Thyroid gland (tissue), 4 donors: ENCODE measurements around the gene ARL4D. TPM values are rescaled to one million over a fixed set of nuclear protein-coding genes. Genes with fewer than 3 reads are reported as not detected.

Experiments used
- DNase-seq, 2 donors: peaks; one replicate each; pipeline ENCODE4 v3.0.0-alpha.2; 2019
- H3K27ac ChIP-seq, 3 donors: fragments of 200-600 bp; sonication (generic); 1 replicate in 2 of 3; 2 replicates in 1 of 3; pipeline ENCODE4 v1.5.1; 2016 to 2019; ENCODE audit warnings: mild to moderate bottlenecking in 1 of 3, moderate library complexity in 1 of 3
- H3K27me3 ChIP-seq: fragments of 200-600 bp; sonication (generic); one replicate; pipeline ENCODE4 v1.5.1; 2019
- H3K36me3 ChIP-seq, 2 donors: fragments of 200-600 bp; sonication (generic); one replicate each; pipeline ENCODE4 v1.5.1; 2016 to 2019
- H3K4me1 ChIP-seq, 2 donors: fragments of 200-600 bp; sonication (generic); one replicate each; pipeline ENCODE4 v1.5.1; 2017 to 2019
- H3K4me3 ChIP-seq, 3 donors: fragments of 200-600 bp; sonication (generic); replicated peaks in 1 of 3; 1 replicate in 2 of 3; 2 replicates in 1 of 3; pipeline ENCODE4 v1.5.1; 2016; ENCODE audit warnings: mild to moderate bottlenecking in 1 of 3
- H3K9me3 ChIP-seq: fragments of 200-600 bp; sonication (generic); one replicate; pipeline ENCODE4 v1.5.1; 2017
- CTCF ChIP-seq, 6 experiments: fragments of 200-600 bp in 3 of 6; fragments of 450-650 bp in 3 of 6; sonication (generic) in 3 of 6; IDR thresholded peaks; one replicate each; pipeline ENCODE4 v1.5.1; 2016 to 2019; ENCODE audit warnings: antibody characterized with exemption in 6 of 6, mild to moderate bottlenecking in 2 of 6, inconsistent platforms in 1 of 6, moderate library complexity in 1 of 6
- POLR2A ChIP-seq, 2 donors: fragments of 450-650 bp; IDR thresholded peaks; one replicate each; pipeline ENCODE4 v1.6.1; 2017; ENCODE audit warnings: antibody characterized with exemption in 2 of 2, mild to moderate bottlenecking in 2 of 2, moderate library complexity in 1 of 2
- WGBS, 2 donors: methylation state at CpG; one replicate each; pipeline ENCODE4 v1.1.5; 2017; 5-methylcytosine and 5-hydroxymethylcytosine counted together
- intact Hi-C: fragments of 100-400 bp; cut with DNase I; formaldehyde crosslinking; loops from one replicate; pipeline ENCODE4 v1.15.1; 2023
- total RNA-seq, 4 donors: library from RNA; depleted of rRNA; stranded (reverse); fragments of >200 nt; gene quantifications; one replicate each; pipeline ENCODE4 v1.2.3, GENCODE V29; 2016

The ARL4D gene
- total RNA-seq, 4 donors from 2014 or later, result 32.8 to 57.4 (median 48.9) TPM

- peak; percentile 87 to 88 for DNase-seq
- peak overlapping the region in 1 of 3 donors; percentile 41 for H3K4me3 ChIP-seq
- peak overlapping the region; percentile 96 to 100 (median 99) for H3K27ac ChIP-seq
- 10 to 11% methylated on average over 16 to 25 of the region's 51 CpGs for WGBS, 2 donors
- no peaks in the 10 kb centered on the region for H3K27me3 ChIP-seq
- no peaks in the 10 kb centered on the region for H3K9me3 ChIP-seq
- peaks cover 12 to 25% of the 10 kb centered on the region in 2 donors for H3K4me1 ChIP-seq
- intact Hi-C loops, result no loop called here
- H3K36me3 ChIP-seq, result no peaks in the 10 kb centered on the region
- TF ChIP-seq CTCF (IDR thresholded peaks at IDR 0.05) (peak in 1 of 6 experiments; percentile 9), POLR2A (IDR thresholded peaks at IDR 0.05) (peak in 1 of 2 donors; percentile 68)
Observed at GRCh38 chr17:43368740-43369506, 29.9 kb upstream of the ARL4D start.

GRCh38 chr17:43369986-43370385, 28.8 kb upstream of the ARL4D start:
- H3K27me3 ChIP-seq, result no peaks in the 10 kb centered on the region
- TF ChIP-seq POLR2A (IDR thresholded peaks at IDR 0.05) (no peak), CTCF (IDR thresholded peaks at IDR 0.05) (no peak)
- WGBS, 2 donors, result 89 to 90% methylated on average over 5 of the region's 5 CpGs
- no peaks in the 10 kb centered on the region for H3K9me3 ChIP-seq
- H3K27ac ChIP-seq, result peak overlapping the region; percentile 96 to 100 (median 99)
- peaks cover 12 to 25% of the 10 kb centered on the region in 2 donors for H3K4me1 ChIP-seq
- intact Hi-C loops, result no loop called here
- DNase-seq, result no peak
- H3K4me3 ChIP-seq, result no peak overlapping the region
- no peaks in the 10 kb centered on the region for H3K36me3 ChIP-seq

- Histone ChIP-seq H3K4me3 (no peak overlapping the region), H3K4me1 (peaks cover 12 to 25% of the 10 kb centered on the region in 2 donors), H3K27me3 (no peaks in the 10 kb centered on the region), H3K9me3 (no peaks in the 10 kb centered on the region), H3K27ac (no peak overlapping the region), H3K36me3 (no peaks in the 10 kb centered on the region)
- intact Hi-C loops, result no loop called here
- no peak for TF ChIP-seq POLR2A (IDR thresholded peaks at IDR 0.05)
- TF ChIP-seq CTCF (IDR thresholded peaks at IDR 0.05), result no peak
- WGBS, 2 donors, result 69 to 70% methylated on average over 6 of the region's 6 CpGs
- no peak for DNase-seq
Observed at GRCh38 chr17:43371227-43371821, 27.5 kb upstream of the ARL4D start.

- DNase-seq, result peak; percentile 79 to 82
Observed at GRCh38 chr17:43372273-43372911, 26.4 kb upstream of the ARL4D start.

More at GRCh38 chr17:43372273-43372911, 26.4 kb upstream of the ARL4D start:
- peak overlapping the region in 1 of 3 donors; percentile 18 for H3K27ac ChIP-seq
- intact Hi-C loops, result no loop called here
- no peaks in the 10 kb centered on the region for H3K27me3 ChIP-seq
- H3K9me3 ChIP-seq, result no peaks in the 10 kb centered on the region
- H3K4me3 ChIP-seq, result no peak overlapping the region
- H3K36me3 ChIP-seq, result no peaks in the 10 kb centered on the region
- H3K4me1 ChIP-seq, result peaks cover 8 to 24% of the 10 kb centered on the region in 2 donors
- 50 to 56% methylated on average over 11 of the region's 11 CpGs for WGBS, 2 donors
- TF ChIP-seq POLR2A (IDR thresholded peaks at IDR 0.05) (no peak), CTCF (IDR thresholded peaks at IDR 0.05) (no peak)
